ENCODE results near the gene SLC2A4RG. TPM values are rescaled to one million over a fixed set of nuclear protein-coding genes. Genes with fewer than 3 reads are reported as not detected.
"Not testable (repeated sequence)": the region's sequence is repeated elsewhere in the genome, so short reads cannot be mapped to it uniquely, and the experiment has no call there.

Gene SLC2A4RG
- polyA plus RNA-seq, 3 donors from 2014 or later = 1.5 to 3.6 (median 3.2) TPM

- Mint-ChIP-seq H3K27me3 (ENCODE audit: low read depth in 3 of 3) (no peaks in the 10 kb centered on the region), H3K4me1 (no peaks in the 10 kb centered on the region), H3K36me3 (no peaks in the 10 kb centered on the region), H3K4me3 (no peak overlapping the region), H3K9me3 (no peaks in the 10 kb centered on the region), H3K27ac (no peak overlapping the region)
- no peak for DNase-seq
These were observed 29.3 kb downstream of the SLC2A4RG start for GRCh38 chr20:63768591-63769515.

- no peaks in the 10 kb centered on the region for H3K9me3 Mint-ChIP-seq
- no peak overlapping the region for H3K27ac Mint-ChIP-seq
- no peak overlapping the region for H3K4me3 Mint-ChIP-seq
- no peaks in the 10 kb centered on the region for H3K36me3 Mint-ChIP-seq
- H3K27me3 Mint-ChIP-seq (ENCODE audit: low read depth in 3 of 3) = no peaks in the 10 kb centered on the region
- H3K4me1 Mint-ChIP-seq = no peaks in the 10 kb centered on the region
- DNase-seq = no peak
These were observed 30.4 kb downstream of the SLC2A4RG start for GRCh38 chr20:63769891-63770474.

- no peak overlapping the region for H3K4me3 Mint-ChIP-seq
- no peaks in the 10 kb centered on the region for H3K4me1 Mint-ChIP-seq
- H3K27ac Mint-ChIP-seq = no peak overlapping the region
- no peaks in the 10 kb centered on the region for H3K27me3 Mint-ChIP-seq (ENCODE audit: low read depth in 3 of 3)
- no peaks in the 10 kb centered on the region for H3K9me3 Mint-ChIP-seq
- DNase-seq = no peak
- H3K36me3 Mint-ChIP-seq = no peaks in the 10 kb centered on the region
These were observed 31.6 kb downstream of the SLC2A4RG start for GRCh38 chr20:63771046-63771707.

GRCh38 chr20:63772781-63773518 is 33.4 kb downstream of the SLC2A4RG start:
- no peak overlapping the region for H3K27ac Mint-ChIP-seq
- H3K27me3 Mint-ChIP-seq (ENCODE audit: low read depth in 3 of 3) = no peaks in the 10 kb centered on the region
- H3K4me3 Mint-ChIP-seq = no peak overlapping the region
- no peaks in the 10 kb centered on the region for H3K4me1 Mint-ChIP-seq
- H3K9me3 Mint-ChIP-seq = no peaks in the 10 kb centered on the region
- H3K36me3 Mint-ChIP-seq = no peaks in the 10 kb centered on the region
- no peak for DNase-seq

GRCh38 chr20:63773571-63774241 is 34.1 kb downstream of the SLC2A4RG start:
- H3K9me3 Mint-ChIP-seq = no peaks in the 10 kb centered on the region
- no peaks in the 10 kb centered on the region for H3K36me3 Mint-ChIP-seq
- H3K27me3 Mint-ChIP-seq (ENCODE audit: low read depth in 3 of 3) = no peaks in the 10 kb centered on the region
- no peaks in the 10 kb centered on the region for H3K4me1 Mint-ChIP-seq
- H3K27ac Mint-ChIP-seq = no peak overlapping the region
- no peak overlapping the region for H3K4me3 Mint-ChIP-seq
- DNase-seq = no peak

GRCh38 chr20:63774306-63774705 is 34.7 kb downstream of the SLC2A4RG start:
- DNase-seq = no peak
- Mint-ChIP-seq H3K4me1 (no peaks in the 10 kb centered on the region), H3K27ac (no peak overlapping the region), H3K27me3 (ENCODE audit: low read depth in 3 of 3) (no peaks in the 10 kb centered on the region), H3K36me3 (no peaks in the 10 kb centered on the region), H3K4me3 (no peak overlapping the region), H3K9me3 (no peaks in the 10 kb centered on the region)

- H3K4me1 Mint-ChIP-seq = no peaks in the 10 kb centered on the region
- H3K36me3 Mint-ChIP-seq = no peaks in the 10 kb centered on the region
- H3K9me3 Mint-ChIP-seq = no peaks in the 10 kb centered on the region
- peak in 2 of 3 donors; percentile 18 to 31 for DNase-seq
- H3K27me3 Mint-ChIP-seq (ENCODE audit: low read depth in 3 of 3) = no peaks in the 10 kb centered on the region
- H3K4me3 Mint-ChIP-seq = peak overlapping the region in 1 of 5 donors; percentile 30
- no peak overlapping the region for H3K27ac Mint-ChIP-seq
These were observed 35.8 kb downstream of the SLC2A4RG start for GRCh38 chr20:63775096-63775978.

- not testable (repeated sequence) for DNase-seq; H3K4me3 Mint-ChIP-seq; H3K36me3 Mint-ChIP-seq; H3K27ac Mint-ChIP-seq; H3K4me1 Mint-ChIP-seq; H3K27me3 Mint-ChIP-seq (ENCODE audit: low read depth in 3 of 3); H3K9me3 Mint-ChIP-seq
These were observed 37.3 kb downstream of the SLC2A4RG start for GRCh38 chr20:63776875-63777274.

GRCh38 chr20:63777614-63778013 is 38.0 kb downstream of the SLC2A4RG start:
- no peak overlapping the region for H3K27ac Mint-ChIP-seq
- no peaks in the 10 kb centered on the region for H3K36me3 Mint-ChIP-seq
- H3K4me1 Mint-ChIP-seq = no peaks in the 10 kb centered on the region
- no peak for DNase-seq
- peaks cover 0 to 2% (median 0%) of the 10 kb centered on the region in 3 donors for H3K27me3 Mint-ChIP-seq (ENCODE audit: low read depth in 3 of 3)
- H3K9me3 Mint-ChIP-seq = no peaks in the 10 kb centered on the region
- H3K4me3 Mint-ChIP-seq = no peak overlapping the region

GRCh38 chr20:63778034-63778752 is 38.6 kb downstream of the SLC2A4RG start:
- Mint-ChIP-seq H3K9me3 (no peaks in the 10 kb centered on the region), H3K4me1 (no peaks in the 10 kb centered on the region), H3K4me3 (no peak overlapping the region), H3K27ac (no peak overlapping the region), H3K27me3 (ENCODE audit: low read depth in 3 of 3) (peaks cover 0 to 2% (median 0%) of the 10 kb centered on the region in 3 donors), H3K36me3 (no peaks in the 10 kb centered on the region)
- DNase-seq = no peak

- H3K4me3 Mint-ChIP-seq = no peak overlapping the region
- peaks cover 0 to 2% (median 0%) of the 10 kb centered on the region in 3 donors for H3K27me3 Mint-ChIP-seq (ENCODE audit: low read depth in 3 of 3)
- DNase-seq = no peak
- H3K36me3 Mint-ChIP-seq = no peaks in the 10 kb centered on the region
- no peaks in the 10 kb centered on the region for H3K4me1 Mint-ChIP-seq
- no peaks in the 10 kb centered on the region for H3K9me3 Mint-ChIP-seq
- H3K27ac Mint-ChIP-seq = no peak overlapping the region
These were observed 39.3 kb downstream of the SLC2A4RG start for GRCh38 chr20:63778857-63779256.

GRCh38 chr20:63781181-63781580 is 41.6 kb downstream of the SLC2A4RG start:
- DNase-seq = no peak
- Mint-ChIP-seq H3K36me3 (no peaks in the 10 kb centered on the region), H3K4me3 (no peak overlapping the region), H3K27me3 (ENCODE audit: low read depth in 3 of 3) (peaks cover 0 to 2% (median 0%) of the 10 kb centered on the region in 3 donors), H3K4me1 (no peaks in the 10 kb centered on the region), H3K9me3 (no peaks in the 10 kb centered on the region), H3K27ac (no peak overlapping the region)
